HG03342 (cell line): ENCODE measurements around the gene SAT2.
A peak's percentile ranks its signal among the peaks of the same experiment; 100 is the strongest.

Experiments
- ATAC-seq: cut with Tn5 transposase; IDR thresholded peaks from one replicate; pipeline ENCODE4 v1.9.1; 2021; ENCODE audit warnings: mild to moderate bottlenecking, moderate library complexity; ENCODE audit not compliant: unreplicated experiment

SAT2 gene

DNA sequence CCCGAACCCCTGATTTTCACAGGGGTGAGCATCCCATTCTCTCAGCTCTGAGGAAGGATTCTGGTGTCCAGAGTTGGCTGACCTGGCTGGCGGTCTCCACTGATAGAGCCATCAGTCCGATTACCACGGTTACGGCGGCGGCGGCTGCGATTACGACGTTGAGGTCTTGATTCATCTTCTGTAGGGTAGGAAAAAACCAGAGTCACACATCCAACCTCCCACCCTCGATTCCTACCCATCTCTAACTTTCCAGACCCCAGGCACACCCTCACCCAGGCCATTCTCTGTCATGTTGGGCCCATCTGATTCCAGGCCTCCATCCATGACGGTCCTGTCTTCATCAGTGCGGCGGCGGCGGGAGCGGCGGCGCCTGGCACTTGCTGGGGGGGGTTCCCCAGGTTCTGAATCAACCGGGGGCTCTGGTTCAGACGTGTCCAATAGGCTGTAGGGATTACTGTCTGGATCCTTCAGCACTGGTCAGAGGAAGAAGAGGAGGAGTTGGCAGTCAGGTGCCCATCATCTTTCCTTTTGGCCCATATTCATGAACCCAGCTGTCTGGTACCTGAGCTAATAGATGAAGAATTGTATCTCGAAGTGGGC is 35.1 kb downstream of the SAT2 start:
- no peak for ATAC-seq

DNA sequence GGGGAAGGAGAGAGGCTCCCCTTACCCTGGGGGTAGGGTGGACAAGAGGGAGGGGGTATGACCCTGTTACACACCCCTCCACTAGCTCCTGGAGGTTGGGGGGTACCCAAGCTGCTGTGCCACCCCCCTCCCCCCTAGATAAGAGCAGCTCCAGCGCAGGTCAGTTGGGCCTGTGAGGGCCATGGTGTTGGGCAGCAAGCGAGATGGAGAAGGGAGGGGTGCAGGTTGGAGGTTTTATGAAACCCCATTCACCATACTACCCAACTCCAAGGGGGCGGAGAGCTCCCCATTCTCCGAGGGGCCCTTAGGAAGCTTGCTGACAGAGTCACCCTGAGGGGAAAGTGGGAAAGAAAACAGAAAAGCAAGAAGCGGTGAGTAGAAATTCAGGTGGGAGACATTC is 36.0 kb downstream of the SAT2 start:
- ATAC-seq, result no peak

GRCh38 chr17:7590743-7591142 is 36.9 kb downstream of the SAT2 start:
- ATAC-seq, result no peak

GRCh38 chr17:7589891-7590691 is 37.5 kb downstream of the SAT2 start, which contains the start of gene SOX15:
Gene SOX15, minus strand, starts transcription at chr17:7590094. Its CDS starts 418 bp downstream, at chr17:7589676.
- no peak for ATAC-seq

DNA sequence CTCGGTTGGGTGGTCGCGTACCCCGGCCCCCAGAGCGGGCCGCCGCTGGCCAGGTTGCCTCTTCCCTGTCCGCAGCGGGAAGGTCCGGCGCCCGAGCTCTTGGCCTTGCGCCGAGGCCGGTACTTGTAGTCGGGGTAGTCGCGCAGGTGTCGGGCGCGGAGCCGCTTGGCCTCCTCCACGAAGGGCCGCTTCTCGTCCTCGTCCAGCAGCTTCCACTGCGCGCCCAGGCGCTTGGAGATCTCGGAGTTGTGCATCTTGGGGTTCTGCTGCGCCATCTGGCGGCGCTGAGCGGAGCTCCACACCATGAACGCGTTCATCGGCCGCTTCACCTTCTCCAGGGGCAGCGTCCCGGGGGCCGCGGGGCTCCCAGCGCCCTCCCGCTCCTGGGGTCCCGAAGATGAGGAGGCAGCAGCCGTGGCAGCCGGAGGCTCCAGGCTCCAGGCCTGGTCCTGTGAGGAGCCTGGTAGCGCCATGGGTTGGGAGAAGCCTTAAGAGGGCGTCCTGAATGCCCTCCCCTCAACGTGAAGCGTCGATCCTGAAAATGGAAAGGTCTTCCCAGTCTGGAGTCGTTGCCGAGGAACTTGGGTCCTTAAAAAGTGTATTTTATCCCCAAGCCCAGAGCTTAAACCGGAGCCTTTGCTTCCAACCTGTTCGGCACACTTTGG is 38.3 kb downstream of the SAT2 start:
- ATAC-seq, result no peak

DNA sequence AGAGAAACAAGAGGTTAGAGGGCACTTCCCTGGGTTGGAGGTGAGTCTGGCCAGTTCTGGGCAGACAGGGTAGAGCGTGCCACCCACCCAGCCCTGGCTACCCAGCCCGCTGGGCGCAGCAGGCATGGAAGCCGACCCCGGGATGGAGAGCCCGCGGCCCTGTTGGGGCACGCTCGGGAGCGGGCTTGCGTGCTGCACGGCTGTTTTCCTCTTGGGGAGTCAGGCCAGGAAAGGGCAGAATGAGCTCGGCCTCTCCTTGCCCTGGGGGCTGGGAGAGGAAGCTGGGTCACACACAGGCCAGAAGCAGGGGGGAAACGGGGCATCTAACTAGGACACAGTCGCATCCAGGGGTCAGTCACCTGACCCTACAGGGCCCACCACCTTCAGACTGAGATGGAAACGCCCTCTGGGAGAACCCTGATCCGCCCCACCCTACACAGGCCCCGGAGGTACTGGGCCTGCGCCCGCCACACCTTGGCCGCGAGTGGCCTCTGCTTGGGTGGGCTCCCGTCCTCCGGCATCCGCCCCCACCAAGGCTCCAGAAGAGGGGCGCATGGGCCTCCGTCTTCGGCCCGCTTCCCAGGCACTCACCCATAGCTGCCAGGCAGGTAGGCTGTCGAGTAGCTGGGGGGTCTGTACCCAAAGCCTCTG is 38.9 kb downstream of the SAT2 start:
- ATAC-seq, result no peak

- no peak for ATAC-seq
Measured at GRCh38 chr17:7587420-7588151, 40.0 kb downstream of the SAT2 start.

DNA sequence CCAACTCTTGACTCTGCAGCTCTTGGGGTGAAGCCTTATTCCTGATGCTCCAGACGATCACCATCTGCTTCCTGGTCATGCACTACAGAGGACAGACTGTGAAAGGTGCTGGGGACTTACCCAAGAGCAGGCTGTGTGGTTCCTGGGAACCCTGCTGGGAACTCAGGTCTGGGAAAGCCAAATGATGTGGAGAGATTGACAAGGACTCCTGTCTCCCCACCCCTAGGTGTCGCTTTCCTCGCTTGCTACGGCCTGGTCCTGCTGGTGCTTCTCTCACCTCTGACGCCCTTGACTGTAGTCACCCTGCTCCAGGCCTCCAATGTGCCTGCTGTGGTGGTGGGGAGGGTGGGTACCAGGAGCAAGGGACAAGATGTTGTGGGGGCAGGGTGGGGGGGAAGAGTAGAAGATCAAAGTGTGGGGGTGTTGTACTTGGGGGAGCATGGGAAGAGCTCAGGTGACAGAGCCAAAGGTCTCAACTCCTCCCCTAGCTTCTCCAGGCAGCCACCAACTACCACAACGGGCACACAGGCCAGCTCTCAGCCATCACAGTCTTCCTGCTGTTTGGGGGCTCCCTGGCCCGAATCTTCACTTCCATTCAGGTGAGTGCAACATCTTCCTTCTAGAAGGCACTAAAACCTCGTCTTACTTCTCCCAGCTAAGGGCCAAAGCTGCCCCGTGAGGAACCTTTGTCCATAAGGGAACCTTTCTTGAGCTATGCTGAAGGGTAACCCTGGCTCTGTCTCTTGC is 40.8 kb downstream of the SAT2 start:
- no peak for ATAC-seq

GRCh38 chr17:7583253-7584109 is 44.1 kb downstream of the SAT2 start, which contains the start of gene MPDU1:
Gene MPDU1, plus strand, starts transcription at chr17:7583852. Its CDS starts 11 bp downstream, at chr17:7583863.
- ATAC-seq, result peak; percentile 65

DNA sequence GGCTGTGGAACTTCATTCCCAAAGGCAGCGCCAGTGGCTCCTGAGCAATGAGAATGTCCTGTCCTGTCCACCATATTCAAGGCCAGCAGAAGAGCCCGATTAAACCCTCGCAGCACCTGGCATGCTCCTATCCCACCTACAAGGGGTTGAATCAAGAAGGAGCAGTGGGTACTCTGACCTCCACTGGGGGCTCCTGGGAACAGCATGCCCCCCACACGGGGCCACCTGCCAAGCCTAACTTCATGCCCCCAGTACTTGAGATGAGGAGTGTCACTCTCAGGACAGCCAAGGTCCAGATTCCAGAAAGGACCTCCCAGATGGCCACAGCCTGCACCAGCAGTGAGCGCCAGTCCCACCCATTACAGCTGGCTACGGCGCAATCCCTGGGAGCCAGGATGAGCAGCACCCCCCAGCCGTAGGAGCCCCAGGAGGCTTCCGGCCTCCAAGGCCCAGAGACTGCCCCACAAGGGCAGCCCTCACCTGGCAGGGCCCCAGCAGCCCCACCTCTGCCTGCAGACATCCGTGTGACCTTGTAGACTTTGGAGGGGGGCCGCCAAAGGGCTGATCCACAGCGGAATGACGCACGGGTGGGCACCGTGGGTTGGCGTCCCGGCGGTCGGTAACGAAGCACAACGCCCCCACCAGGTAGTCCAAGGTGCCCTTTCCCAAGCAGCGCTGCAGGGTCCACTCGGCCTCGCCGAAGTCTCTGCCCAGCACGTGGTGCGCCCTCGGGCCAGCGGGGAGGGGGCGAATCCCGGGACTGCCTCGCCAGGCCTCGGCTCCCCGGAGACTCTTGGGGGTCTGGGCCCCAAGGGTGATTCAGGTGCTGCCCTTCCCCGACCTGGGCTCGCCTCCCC is 45.0 kb downstream of the SAT2 start:
- ATAC-seq, result no peak

GRCh38 chr17:7580604-7581575 is 46.7 kb downstream of the SAT2 start:
- ATAC-seq, result no peak

- no peak for ATAC-seq
Measured at GRCh38 chr17:7579834-7580603, 47.6 kb downstream of the SAT2 start.

DNA sequence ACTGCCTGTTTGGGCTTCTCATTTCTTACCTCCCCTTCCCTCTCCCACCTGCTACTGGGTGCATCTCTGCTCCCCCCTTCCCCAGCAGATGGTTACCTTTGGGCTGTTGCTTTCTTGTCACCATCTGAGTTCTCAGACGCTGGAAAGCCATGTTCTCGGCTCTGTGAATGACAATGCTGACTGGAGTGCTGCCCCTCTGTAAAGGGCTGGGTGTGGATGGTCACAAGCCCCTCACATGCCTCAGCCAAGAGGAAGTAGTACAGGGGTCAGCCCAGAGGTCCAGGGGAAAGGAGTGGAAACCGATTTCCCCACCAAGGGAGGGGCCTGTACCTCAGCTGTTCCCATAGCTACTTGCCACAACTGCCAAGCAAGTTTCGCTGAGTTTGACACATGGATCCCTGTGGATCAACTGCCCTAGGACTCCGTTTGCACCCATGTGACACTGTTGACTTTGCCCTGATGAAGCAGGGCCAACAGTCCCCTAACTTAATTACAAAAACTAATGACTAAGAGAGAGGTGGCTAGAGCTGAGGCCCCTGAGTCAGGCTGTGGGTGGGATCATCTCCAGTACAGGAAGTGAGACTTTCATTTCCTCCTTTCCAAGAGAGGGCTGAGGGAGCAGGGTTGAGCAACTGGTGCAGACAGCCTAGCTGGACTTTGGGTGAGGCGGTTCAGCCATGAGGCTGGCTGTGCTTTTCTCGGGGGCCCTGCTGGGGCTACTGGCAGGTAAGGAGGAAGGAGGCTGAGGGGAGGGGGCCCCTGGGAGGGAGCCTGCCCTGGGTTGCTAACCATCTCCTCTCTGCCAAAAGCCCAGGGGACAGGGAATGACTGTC is 48.4 kb downstream of the SAT2 start, which contains the start of gene CD68:
TSS of gene CD68 (plus strand) at position 638 of the 833 bp plus-strand sequence. CDS start at position 678, 40 bp downstream.
- ATAC-seq, result peak; percentile 46

- no peak for ATAC-seq
Measured at GRCh38 chr17:7577327-7578199, 50.1 kb downstream of the SAT2 start.
